Cardiac fibroblast (primary cell): ENCODE data around the gene SNAI1.
"Not testable (repeated sequence)": the region's sequence is repeated elsewhere in the genome, so short reads cannot be mapped to it uniquely, and the experiment has no call there.

Source experiments
- DNase-seq, 2 donors: peaks; one replicate each; pipeline versions ENCODE4 v3.0.0 to v3.0.0-alpha.2; 2010; ENCODE audit warnings: low read depth in 2 of 2
- H3K4me3 ChIP-seq, 2 donors: replicated peaks in 1 of 2; 1 replicate in 1 of 2; 2 replicates in 1 of 2; pipeline ENCODE4 v1.5.1; 2011; ENCODE audit warnings: low read depth in 2 of 2, low read length in 2 of 2, mild to moderate bottlenecking in 2 of 2, moderate library complexity in 1 of 2
- CTCF ChIP-seq: IDR thresholded peaks from one replicate; pipeline ENCODE4 v1.5.1; 2011; ENCODE audit warnings: low read depth, mild to moderate bottlenecking, low read length, inconsistent platforms

Gene SNAI1

DNA sequence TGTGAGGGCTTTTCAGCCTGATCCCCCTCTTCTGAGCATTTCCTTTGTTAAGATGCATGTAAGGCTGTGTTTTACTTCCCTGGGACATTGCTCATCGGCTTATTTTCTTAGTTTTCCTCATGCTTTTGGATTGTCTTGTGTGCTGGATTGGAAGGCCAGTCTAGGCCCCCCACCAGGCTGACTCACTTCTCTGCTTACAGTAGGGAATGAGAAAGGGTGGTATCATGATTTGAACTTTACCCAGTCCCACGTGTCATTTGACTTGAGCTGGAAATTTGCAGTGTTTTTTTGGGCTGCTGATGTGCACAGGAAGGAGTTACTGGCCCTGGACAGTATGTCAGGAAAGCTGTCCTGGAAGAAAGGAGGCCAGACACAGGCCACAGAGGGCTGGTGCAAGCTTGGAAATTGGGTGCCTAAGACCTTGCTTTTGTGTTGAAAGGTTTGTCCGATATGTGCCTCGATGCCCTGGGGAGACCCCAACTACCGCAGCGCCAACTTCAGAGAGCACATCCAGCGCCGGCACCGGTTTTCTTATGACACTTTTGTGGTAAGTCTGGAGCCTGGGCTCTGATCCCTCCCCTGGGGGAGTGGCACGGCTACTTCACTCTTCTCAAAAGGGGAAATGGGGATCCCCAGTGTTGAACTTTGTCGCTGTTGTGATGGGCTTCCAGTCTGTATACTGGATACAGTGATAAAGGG, 33.8 kb upstream of the SNAI1 start:
- DNase-seq: peak; percentile 71 to 93

DNA sequence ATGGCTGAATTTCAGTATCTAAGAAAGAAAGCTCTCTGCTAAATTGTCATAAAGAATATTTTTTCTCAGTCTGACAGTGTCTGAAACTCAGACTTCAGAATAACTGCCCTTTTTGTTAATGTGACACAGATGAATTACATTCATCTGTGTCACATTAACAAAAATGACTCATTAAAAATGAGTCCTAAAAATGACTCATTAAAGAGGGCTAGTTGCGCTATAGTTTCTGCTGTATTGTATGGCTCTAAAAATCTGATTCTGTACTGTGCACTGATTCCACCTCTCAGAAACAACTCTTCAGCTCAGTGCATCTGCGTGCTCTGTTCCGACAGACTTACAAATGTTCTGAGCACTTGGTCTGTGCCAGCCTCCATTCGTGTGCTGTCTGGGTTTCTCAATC, 31.6 kb upstream of the SNAI1 start:
- peak; percentile 33 to 75 for DNase-seq
- H3K4me3 ChIP-seq: no peak overlapping the region
- TF ChIP-seq CTCF: no peak

More for the DNA sequence above, 33.8 kb upstream of the SNAI1 start:
- no peak for TF ChIP-seq CTCF
- no peak overlapping the region for H3K4me3 ChIP-seq

- H3K4me3 ChIP-seq: no peak overlapping the region
- TF ChIP-seq CTCF: no peak
- no peak for DNase-seq
Measured at GRCh38 chr20:49955167-49955566, 27.6 kb upstream of the SNAI1 start.

GRCh38 chr20:49955830-49956396, 26.9 kb upstream of the SNAI1 start:
- not testable (repeated sequence) for H3K4me3 ChIP-seq, DNase-seq

DNA sequence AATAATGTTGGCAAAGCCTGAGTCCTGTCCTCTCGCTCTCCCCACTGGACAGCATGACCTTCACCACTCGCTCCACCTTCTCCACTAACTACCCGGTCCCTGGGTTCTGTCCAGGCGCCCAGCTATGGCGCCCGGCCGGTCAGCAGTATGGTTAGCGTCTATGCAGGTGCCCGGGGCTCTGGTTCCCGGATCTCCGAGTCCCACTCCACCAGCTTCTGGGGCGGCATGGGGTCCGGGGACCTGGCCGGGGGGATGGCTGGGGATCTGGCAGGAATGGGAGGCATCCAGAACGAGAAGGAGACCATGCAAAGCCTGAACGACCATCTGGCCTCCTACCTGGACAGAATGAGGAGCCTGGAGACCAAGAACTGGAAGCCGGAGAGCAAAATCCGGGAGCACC, 26.1 kb upstream of the SNAI1 start:
- H3K4me3 ChIP-seq: no peak overlapping the region
- no peak for TF ChIP-seq CTCF
- DNase-seq: no peak

- not testable (repeated sequence) for DNase-seq, H3K4me3 ChIP-seq
Measured at GRCh38 chr20:49957089-49957938, 25.5 kb upstream of the SNAI1 start.

DNA sequence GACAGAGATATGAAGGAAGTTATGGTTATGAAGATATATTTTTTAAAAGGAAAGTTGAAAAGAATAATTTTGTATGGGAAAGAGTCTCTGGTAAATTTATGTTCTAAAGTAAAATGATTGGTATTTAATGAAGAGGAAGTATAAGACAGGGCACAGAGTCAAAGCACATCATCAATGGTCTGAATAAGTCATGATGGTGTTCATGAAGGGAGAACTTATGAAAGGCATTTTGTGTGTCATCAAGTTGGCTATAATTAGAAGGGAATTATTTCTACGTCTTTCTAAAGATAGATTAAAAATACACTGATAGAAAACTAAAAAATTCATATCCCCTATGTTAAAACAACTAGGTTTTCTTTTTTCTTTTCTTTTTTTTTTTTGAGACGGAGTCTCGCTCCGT, 21.4 kb upstream of the SNAI1 start:
- DNase-seq: no peak
- no peak for TF ChIP-seq CTCF
- H3K4me3 ChIP-seq: no peak overlapping the region
